ENCODE results near the gene ABHD3.

- TF ChIP-seq, protein P1, sequence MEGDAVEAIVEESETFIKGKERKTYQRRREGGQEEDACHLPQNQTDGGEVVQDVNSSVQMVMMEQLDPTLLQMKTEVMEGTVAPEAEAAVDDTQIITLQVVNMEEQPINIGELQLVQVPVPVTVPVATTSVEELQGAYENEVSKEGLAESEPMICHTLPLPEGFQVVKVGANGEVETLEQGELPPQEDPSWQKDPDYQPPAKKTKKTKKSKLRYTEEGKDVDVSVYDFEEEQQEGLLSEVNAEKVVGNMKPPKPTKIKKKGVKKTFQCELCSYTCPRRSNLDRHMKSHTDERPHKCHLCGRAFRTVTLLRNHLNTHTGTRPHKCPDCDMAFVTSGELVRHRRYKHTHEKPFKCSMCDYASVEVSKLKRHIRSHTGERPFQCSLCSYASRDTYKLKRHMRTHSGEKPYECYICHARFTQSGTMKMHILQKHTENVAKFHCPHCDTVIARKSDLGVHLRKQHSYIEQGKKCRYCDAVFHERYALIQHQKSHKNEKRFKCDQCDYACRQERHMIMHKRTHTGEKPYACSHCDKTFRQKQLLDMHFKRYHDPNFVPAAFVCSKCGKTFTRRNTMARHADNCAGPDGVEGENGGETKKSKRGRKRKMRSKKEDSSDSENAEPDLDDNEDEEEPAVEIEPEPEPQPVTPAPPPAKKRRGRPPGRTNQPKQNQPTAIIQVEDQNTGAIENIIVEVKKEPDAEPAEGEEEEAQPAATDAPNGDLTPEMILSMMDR (IDR thresholded peaks at IDR 0.05): no peak
- no peak for TF ChIP-seq POLR2AphosphoS5 (IDR thresholded peaks at IDR 0.05)
- no peak for TF ChIP-seq POLR2A (IDR thresholded peaks at IDR 0.05)
Measured at GRCh38 chr18:21741312-21741561, 36.7 kb upstream of the ABHD3 start.
